IPS-20b (cell line): ENCODE measurements around the gene GAS2L2.

Source experiments
- H3K27ac ChIP-seq: one replicate; pipeline ENCODE4 v1.5.1; 2013; ENCODE audit warnings: low read length
- H3K27me3 ChIP-seq: 2 replicates; pipeline ENCODE4 v1.6.1; 2013; ENCODE audit warnings: mild to moderate bottlenecking, low read length, inconsistent platforms; ENCODE audit not compliant: insufficient read depth
- H3K36me3 ChIP-seq: 2 replicates; pipeline ENCODE4 v1.6.1; 2013; ENCODE audit warnings: low read depth, mild to moderate bottlenecking, inconsistent platforms, low read length, moderate library complexity; ENCODE audit not compliant: insufficient read depth
- H3K4me1 ChIP-seq: 2 replicates; pipeline ENCODE4 v1.6.1; 2013; ENCODE audit warnings: mild to moderate bottlenecking, control low read depth, inconsistent platforms, low read length, moderate library complexity; ENCODE audit not compliant: insufficient read depth
- H3K4me3 ChIP-seq: 2 replicates; pipeline ENCODE4 v1.5.1; 2013; ENCODE audit warnings: mild to moderate bottlenecking, low read length, inconsistent platforms
- H3K9ac ChIP-seq: 2 replicates; pipeline ENCODE4 v1.6.1; 2013; ENCODE audit warnings: low read depth, mild to moderate bottlenecking, inconsistent platforms, low read length, moderate library complexity
- H3K9me3 ChIP-seq: 2 replicates; pipeline ENCODE4 v1.6.1; 2013; ENCODE audit warnings: mild to moderate bottlenecking, low read depth, low read length, inconsistent platforms; ENCODE audit not compliant: insufficient read depth

GAS2L2 gene

GRCh38 chr17:35768797-35769196 is 15.8 kb upstream of the GAS2L2 start:
- Histone ChIP-seq H3K9me3 (no peaks in the 10 kb centered on the region), H3K9ac (no peak overlapping the region), H3K27me3 (peaks cover 17% of the 10 kb centered on the region; the same call in 1 of the 2 replicates), H3K27ac (no peak overlapping the region), H3K36me3 (no peaks in the 10 kb centered on the region), H3K4me1 (no peaks in the 10 kb centered on the region; the same call in 1 of the 2 replicates), H3K4me3 (no peak overlapping the region)

- no peaks in the 10 kb centered on the region for H3K9me3 ChIP-seq
- H3K27me3 ChIP-seq: peaks cover 17% of the 10 kb centered on the region; the same call in 1 of the 2 replicates
- H3K27ac ChIP-seq: no peak overlapping the region
- no peak overlapping the region for H3K9ac ChIP-seq
- no peak overlapping the region for H3K4me3 ChIP-seq
- no peaks in the 10 kb centered on the region for H3K36me3 ChIP-seq
- H3K4me1 ChIP-seq: no peaks in the 10 kb centered on the region; the same call in 1 of the 2 replicates
Observed at GRCh38 chr17:35766903-35767510, 14.0 kb upstream of the GAS2L2 start.

DNA sequence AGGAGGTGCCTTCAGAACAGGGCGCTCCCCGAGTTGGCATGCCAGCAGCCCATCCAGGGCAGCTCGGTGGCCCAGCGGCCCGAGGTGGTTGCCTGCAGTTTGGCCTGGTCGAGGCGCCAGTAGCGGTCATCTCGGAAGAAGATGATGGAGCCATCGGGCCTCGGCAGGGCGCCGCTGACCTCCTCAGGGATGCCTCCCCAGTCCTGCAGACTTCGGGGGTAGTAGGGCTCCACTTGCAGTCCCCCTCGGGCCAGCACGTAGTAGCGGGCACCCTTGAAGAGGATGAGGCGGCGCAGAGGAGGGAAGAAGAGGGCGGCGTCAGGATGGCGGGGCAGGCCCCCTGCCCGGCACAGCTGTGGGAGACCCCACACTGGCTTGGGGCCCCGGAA is 13.4 kb upstream of the GAS2L2 start:
- Histone ChIP-seq H3K9me3 (no peaks in the 10 kb centered on the region), H3K4me3 (no peak overlapping the region), H3K36me3 (no peaks in the 10 kb centered on the region), H3K27ac (no peak overlapping the region), H3K4me1 (no peaks in the 10 kb centered on the region), H3K9ac (no peak overlapping the region), H3K27me3 (peaks cover 17% of the 10 kb centered on the region; the same call in 1 of the 2 replicates)

DNA sequence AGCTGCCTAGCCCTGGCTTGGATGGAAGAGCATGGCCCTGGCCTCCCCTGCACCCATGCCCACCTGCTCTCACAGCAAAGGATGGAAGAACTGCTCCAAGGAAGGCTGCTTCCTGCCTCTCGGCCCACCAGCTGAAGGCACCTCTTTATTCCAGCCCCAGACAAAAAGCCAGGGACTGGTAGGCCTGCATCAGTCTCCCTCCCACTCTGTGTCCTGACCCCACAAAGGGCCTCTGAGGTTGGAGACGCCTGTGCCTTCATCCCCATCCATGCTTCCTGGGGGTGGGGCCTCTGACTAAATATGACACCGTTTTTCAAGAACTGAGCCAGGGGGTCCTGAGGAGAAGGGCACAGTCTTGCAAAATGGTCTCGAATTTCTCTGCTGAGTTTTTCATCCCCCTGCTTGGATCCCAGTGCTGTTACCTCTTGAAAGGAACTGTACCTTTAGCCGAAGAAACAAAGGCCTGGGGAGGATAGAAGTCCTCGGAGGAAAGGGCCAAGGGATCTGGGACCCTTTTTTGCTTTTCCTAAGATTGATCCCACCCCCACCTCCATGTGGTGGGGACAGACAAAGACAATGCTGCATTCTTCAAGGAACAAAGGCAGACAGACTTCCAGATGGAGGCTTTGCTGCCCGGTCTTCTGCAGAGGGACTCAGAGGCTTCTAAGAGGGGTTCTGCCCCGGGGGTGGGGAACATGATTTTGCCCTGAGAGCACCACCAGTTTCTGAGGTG is 12.9 kb upstream of the GAS2L2 start:
- H3K36me3 ChIP-seq: no peaks in the 10 kb centered on the region
- H3K4me3 ChIP-seq: no peak overlapping the region
- peaks cover 17% of the 10 kb centered on the region; the same call in 1 of the 2 replicates for H3K27me3 ChIP-seq
- no peak overlapping the region for H3K27ac ChIP-seq
- no peaks in the 10 kb centered on the region for H3K4me1 ChIP-seq
- no peaks in the 10 kb centered on the region for H3K9me3 ChIP-seq
- H3K9ac ChIP-seq: no peak overlapping the region

DNA sequence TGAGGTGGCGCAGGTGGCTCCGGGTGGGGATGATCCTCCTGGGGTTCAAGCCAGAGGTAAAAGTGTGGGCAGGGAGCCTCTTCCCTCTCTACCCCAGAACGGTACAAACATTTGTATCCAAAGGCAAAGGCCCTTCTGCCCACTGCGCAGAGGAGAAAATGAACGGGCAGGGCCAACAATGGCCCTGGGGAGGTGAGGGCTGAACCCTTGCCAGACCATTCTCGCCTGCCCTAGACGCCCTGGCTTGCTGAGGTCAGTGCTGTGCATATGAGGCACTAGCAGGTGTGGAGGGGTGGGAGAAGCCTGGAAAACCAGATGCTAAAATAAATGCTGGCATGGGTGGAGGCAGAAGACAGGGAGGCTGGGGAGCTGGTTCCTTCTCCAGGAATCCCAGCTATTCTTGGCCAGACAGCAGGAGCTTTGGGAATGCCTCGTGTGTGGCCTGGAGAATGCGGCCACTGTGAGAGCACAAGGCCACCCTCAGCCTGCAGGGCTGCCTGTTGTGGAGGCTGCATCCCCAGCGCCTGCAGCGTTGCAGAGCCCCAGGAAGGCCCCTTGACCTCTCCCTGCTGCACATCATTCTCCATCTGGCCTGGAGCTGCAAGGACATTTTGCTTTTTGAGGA is 12.2 kb upstream of the GAS2L2 start:
- Histone ChIP-seq H3K9me3 (no peaks in the 10 kb centered on the region), H3K36me3 (no peaks in the 10 kb centered on the region), H3K27ac (no peak overlapping the region), H3K4me1 (no peaks in the 10 kb centered on the region), H3K4me3 (peak overlapping the region; percentile 69; the same call in 1 of the 2 replicates), H3K27me3 (peaks cover 17% of the 10 kb centered on the region; the same call in 1 of the 2 replicates), H3K9ac (no peak overlapping the region)

GRCh38 chr17:35764123-35764991 is 11.3 kb upstream of the GAS2L2 start:
- no peaks in the 10 kb centered on the region for H3K4me1 ChIP-seq
- H3K9me3 ChIP-seq: no peaks in the 10 kb centered on the region
- H3K27me3 ChIP-seq: peaks cover 17% of the 10 kb centered on the region; the same call in 1 of the 2 replicates
- H3K36me3 ChIP-seq: no peaks in the 10 kb centered on the region
- peak overlapping the region; percentile 69; the same call in 1 of the 2 replicates for H3K4me3 ChIP-seq
- no peak overlapping the region for H3K27ac ChIP-seq
- H3K9ac ChIP-seq: no peak overlapping the region

GRCh38 chr17:35763767-35764122 is 10.7 kb upstream of the GAS2L2 start:
- Histone ChIP-seq H3K9me3 (no peaks in the 10 kb centered on the region), H3K4me1 (no peaks in the 10 kb centered on the region), H3K27me3 (peaks cover 17% of the 10 kb centered on the region; the same call in 1 of the 2 replicates), H3K36me3 (no peaks in the 10 kb centered on the region), H3K4me3 (peak overlapping the region; percentile 69; the same call in 1 of the 2 replicates), H3K27ac (no peak overlapping the region), H3K9ac (no peak overlapping the region)

- Histone ChIP-seq H3K36me3 (no peaks in the 10 kb centered on the region), H3K9ac (no peak overlapping the region), H3K4me1 (no peaks in the 10 kb centered on the region), H3K27me3 (peaks cover 17% of the 10 kb centered on the region; the same call in 1 of the 2 replicates), H3K9me3 (no peaks in the 10 kb centered on the region), H3K4me3 (no peak overlapping the region), H3K27ac (no peak overlapping the region)
Observed at GRCh38 chr17:35761601-35762000, 8.6 kb upstream of the GAS2L2 start.

DNA sequence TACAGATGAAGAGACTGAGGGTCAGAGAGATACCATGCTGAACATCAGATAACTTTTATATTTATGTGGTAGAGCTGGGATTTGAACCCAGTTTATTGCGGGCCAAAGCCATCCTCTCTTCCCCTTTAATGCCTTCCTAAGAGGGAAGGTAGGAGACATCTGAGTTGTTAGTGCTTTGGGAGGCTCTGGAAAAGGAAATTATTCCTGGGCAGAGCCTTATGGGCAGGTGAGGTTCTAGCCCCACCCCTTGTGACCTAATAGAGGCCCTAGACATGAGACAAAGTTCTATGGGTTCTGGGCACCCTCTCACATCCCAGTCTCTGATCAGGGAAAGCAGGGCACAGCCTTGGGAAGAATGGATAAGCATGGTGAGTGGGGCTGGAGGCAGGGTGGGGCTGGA is 7.5 kb upstream of the GAS2L2 start, which contains the start of gene C17orf50:
TSS of gene C17orf50 (plus strand) at position 301 of the 400 bp plus-strand sequence. CDS start at position 356, 55 bp downstream.
- Histone ChIP-seq H3K27me3 (peaks cover 10% of the 10 kb centered on the region; the same call in 1 of the 2 replicates), H3K9me3 (no peaks in the 10 kb centered on the region), H3K4me3 (no peak within 1 kb of the TSS), H3K27ac (no peak within 1 kb of the TSS), H3K36me3 (no peaks in the 10 kb centered on the region), H3K9ac (no peak within 1 kb of the TSS), H3K4me1 (no peaks in the 10 kb centered on the region)

DNA sequence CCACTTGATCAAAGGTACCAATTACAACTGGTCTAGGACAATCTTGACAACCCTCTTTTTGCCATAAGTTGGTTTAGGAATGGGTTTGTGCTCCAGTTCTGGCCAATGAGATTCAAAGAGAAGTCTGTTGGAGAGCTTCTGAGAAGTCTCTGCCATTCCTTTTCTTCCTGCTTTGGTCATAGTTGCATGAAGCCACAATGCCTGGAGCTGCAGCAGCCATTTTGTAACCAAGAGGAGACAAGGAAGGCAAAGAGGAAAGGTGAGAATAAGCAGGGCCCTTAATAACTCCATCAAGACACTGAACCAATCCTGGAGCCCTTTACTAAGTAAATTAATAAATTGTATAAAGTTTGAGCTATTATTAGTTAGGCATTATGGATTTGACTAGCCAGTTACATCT is 4.2 kb upstream of the GAS2L2 start:
- Histone ChIP-seq H3K36me3 (no peaks in the 10 kb centered on the region), H3K4me3 (no peak overlapping the region), H3K9ac (no peak overlapping the region), H3K4me1 (no peaks in the 10 kb centered on the region), H3K9me3 (no peaks in the 10 kb centered on the region), H3K27ac (no peak overlapping the region), H3K27me3 (no peaks in the 10 kb centered on the region)

DNA sequence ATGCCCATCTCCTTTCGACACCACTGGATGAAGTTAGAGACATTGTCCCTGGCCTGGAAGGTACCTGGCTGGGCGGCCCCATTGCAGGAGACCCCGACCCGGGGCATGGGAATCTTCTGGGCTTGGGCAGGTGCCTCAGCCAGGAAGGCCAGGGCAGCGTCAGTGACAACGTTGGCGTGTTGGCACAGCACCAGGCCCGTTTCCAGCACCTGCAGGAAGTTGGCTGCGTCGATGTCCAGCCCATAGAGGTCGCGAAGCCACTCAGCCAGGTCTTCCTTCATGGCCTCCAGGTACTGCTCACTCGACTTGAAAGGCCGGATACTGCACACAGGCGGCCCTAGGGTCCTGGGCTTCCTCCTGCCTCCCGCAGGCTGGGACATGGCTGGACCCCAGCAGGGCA is 568 bp downstream of the GAS2L2 start:
- Histone ChIP-seq H3K27ac (no peak overlapping the region), H3K36me3 (no peaks in the 10 kb centered on the region), H3K4me3 (no peak overlapping the region), H3K9me3 (no peaks in the 10 kb centered on the region), H3K9ac (no peak overlapping the region), H3K4me1 (no peaks in the 10 kb centered on the region), H3K27me3 (peaks cover 31% of the 10 kb centered on the region)
